K562 (cell line): ENCODE data around the gene TPD52L1. TPM values are rescaled to one million over a fixed set of nuclear protein-coding genes. Genes with fewer than 3 reads are reported as not detected.
A peak's percentile ranks its signal among the peaks of the same experiment; 100 is the strongest.

Experiments used
- ADNP ChIP-seq: fragments of 200-800 bp; sonication (Bioruptor generic); IDR thresholded peaks from 2 replicates; pipeline ENCODE4 v1.6.1; 2016; ENCODE audit warnings: missing genetic modification characterization, missing compliant biosample characterization
- ASH1L ChIP-seq: fragments of 450-650 bp; IDR thresholded peaks from 2 replicates; pipeline ENCODE4 v1.6.1; 2018; ENCODE audit warnings: borderline replicate concordance, mild to moderate bottlenecking, low read depth; ENCODE audit not compliant: partially characterized antibody
- ZMIZ1 ChIP-seq, 2 experiments: fragments of 150-350 bp in 1 of 2; IDR thresholded peaks; 2 replicates each; pipeline ENCODE4 v1.6.1; 2012 to 2016; ENCODE audit warnings: low read depth in 2 of 2, low read length in 2 of 2, mild to moderate bottlenecking in 1 of 2, moderate library complexity in 1 of 2
- ZNF143 ChIP-seq: sonication (generic); formaldehyde crosslinking; IDR thresholded peaks from 2 replicates; pipeline ENCODE4 v1.9.0; 2022; ENCODE audit warnings: mild to moderate bottlenecking, missing genetic modification reagents
- ZNF395 ChIP-seq: fragments of 200-800 bp; sonication (Bioruptor generic); IDR thresholded peaks from 2 replicates; pipeline ENCODE4 v1.6.1; 2017; ENCODE audit warnings: missing genetic modification characterization, missing compliant biosample characterization
- ZNF699 ChIP-seq: fragments of 250-450 bp; sonication (Bioruptor Pico); IDR thresholded peaks from 2 replicates; pipeline ENCODE4 v1.8.0; 2021; ENCODE audit warnings: mild to moderate bottlenecking, moderate library complexity; ENCODE audit not compliant: insufficient replicate concordance
- ZNF707 ChIP-seq: fragments of 250-450 bp; sonication (Bioruptor Pico); conservative IDR thresholded peaks from 2 replicates; pipeline ENCODE4 v1.8.0; 2022; ENCODE audit warnings: inconsistent platforms, mild to moderate bottlenecking, moderate library complexity
- ZNF830 ChIP-seq: fragments of 250-450 bp; sonication (Bioruptor Pico); IDR thresholded peaks from 2 replicates; pipeline ENCODE4 v1.5.0; 2021; ENCODE audit warnings: mild to moderate bottlenecking
- polyA plus RNA-seq, 8 experiments: library from polyadenylated mRNA; depleted of rRNA in 4 of 8; stranded (reverse) in 5 of 8; unstranded in 3 of 8; fragments of >200 nt; fragmentation: Nextera tagmentation in 2 of 8; fragmentation: Illumina TruSeq in 1 of 8; extraction: Ambion mirVana in 2 of 8; extraction: Trizol in 1 of 8; gene quantifications; 2 replicates each; pipeline versions ENCODE4 v1.2.1 to v1.2.3, GENCODE V29; 2011 to 2014; ENCODE audit warnings: inconsistent platforms in 1 of 8, missing spikeins in 1 of 8
- total RNA-seq, 7 experiments: library from RNA; depleted of rRNA in 6 of 7; stranded (reverse); fragments of >200 nt in 6 of 7; fragmentation: Illumina TruSeq in 2 of 7; extraction: Trizol in 2 of 7; gene quantifications; 2 replicates each; pipeline versions ENCODE4 v1.2.1 to v1.2.3, GENCODE V29; 2011 to 2021; ENCODE audit warnings: low replicate concordance in 1 of 7
- TF ChIP-seq, protein P1 (sequence below): fragments of 200-800 bp; sonication (Bioruptor generic); IDR thresholded peaks from 2 replicates; pipeline ENCODE4 v1.6.1; 2016; ENCODE audit warnings: missing genetic modification characterization, missing compliant biosample characterization
- TF ChIP-seq, protein P2 (sequence below): sonication (generic); formaldehyde crosslinking; IDR thresholded peaks from 2 replicates; pipeline ENCODE4 v1.8.0; 2023; ENCODE audit warnings: missing genetic modification reagents, mild to moderate bottlenecking, borderline replicate concordance

Gene TPD52L1
- total and polyA plus RNA-seq, 9 of the 15 experiments (the other 6 are each of a cell fraction or from before 2014, with no cell fraction given): 12.9 to 149 (median 75.7) TPM

GRCh38 chr6:125154118-125154760 is 666 bp downstream of the TPD52L1 start (continued):
- no peak for TF ChIP-seq ZNF699
- TF ChIP-seq ZMIZ1 (IDR thresholded peaks at IDR 0.05; ENCODE audit: low read depth in 2 of 2, low read length in 2 of 2): no peak
- TF ChIP-seq, protein P1, sequence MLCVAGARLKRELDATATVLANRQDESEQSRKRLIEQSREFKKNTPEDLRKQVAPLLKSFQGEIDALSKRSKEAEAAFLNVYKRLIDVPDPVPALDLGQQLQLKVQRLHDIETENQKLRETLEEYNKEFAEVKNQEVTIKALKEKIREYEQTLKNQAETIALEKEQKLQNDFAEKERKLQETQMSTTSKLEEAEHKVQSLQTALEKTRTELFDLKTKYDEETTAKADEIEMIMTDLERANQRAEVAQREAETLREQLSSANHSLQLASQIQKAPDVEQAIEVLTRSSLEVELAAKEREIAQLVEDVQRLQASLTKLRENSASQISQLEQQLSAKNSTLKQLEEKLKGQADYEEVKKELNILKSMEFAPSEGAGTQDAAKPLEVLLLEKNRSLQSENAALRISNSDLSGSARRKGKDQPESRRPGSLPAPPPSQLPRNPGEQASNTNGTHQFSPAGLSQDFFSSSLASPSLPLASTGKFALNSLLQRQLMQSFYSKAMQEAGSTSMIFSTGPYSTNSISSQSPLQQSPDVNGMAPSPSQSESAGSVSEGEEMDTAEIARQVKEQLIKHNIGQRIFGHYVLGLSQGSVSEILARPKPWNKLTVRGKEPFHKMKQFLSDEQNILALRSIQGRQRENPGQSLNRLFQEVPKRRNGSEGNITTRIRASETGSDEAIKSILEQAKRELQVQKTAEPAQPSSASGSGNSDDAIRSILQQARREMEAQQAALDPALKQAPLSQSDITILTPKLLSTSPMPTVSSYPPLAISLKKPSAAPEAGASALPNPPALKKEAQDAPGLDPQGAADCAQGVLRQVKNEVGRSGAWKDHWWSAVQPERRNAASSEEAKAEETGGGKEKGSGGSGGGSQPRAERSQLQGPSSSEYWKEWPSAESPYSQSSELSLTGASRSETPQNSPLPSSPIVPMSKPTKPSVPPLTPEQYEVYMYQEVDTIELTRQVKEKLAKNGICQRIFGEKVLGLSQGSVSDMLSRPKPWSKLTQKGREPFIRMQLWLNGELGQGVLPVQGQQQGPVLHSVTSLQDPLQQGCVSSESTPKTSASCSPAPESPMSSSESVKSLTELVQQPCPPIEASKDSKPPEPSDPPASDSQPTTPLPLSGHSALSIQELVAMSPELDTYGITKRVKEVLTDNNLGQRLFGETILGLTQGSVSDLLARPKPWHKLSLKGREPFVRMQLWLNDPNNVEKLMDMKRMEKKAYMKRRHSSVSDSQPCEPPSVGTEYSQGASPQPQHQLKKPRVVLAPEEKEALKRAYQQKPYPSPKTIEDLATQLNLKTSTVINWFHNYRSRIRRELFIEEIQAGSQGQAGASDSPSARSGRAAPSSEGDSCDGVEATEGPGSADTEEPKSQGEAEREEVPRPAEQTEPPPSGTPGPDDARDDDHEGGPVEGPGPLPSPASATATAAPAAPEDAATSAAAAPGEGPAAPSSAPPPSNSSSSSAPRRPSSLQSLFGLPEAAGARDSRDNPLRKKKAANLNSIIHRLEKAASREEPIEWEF (CRISPR knock-in tag): no peak
- TF ChIP-seq ZNF143: no peak
- TF ChIP-seq, protein P2, sequence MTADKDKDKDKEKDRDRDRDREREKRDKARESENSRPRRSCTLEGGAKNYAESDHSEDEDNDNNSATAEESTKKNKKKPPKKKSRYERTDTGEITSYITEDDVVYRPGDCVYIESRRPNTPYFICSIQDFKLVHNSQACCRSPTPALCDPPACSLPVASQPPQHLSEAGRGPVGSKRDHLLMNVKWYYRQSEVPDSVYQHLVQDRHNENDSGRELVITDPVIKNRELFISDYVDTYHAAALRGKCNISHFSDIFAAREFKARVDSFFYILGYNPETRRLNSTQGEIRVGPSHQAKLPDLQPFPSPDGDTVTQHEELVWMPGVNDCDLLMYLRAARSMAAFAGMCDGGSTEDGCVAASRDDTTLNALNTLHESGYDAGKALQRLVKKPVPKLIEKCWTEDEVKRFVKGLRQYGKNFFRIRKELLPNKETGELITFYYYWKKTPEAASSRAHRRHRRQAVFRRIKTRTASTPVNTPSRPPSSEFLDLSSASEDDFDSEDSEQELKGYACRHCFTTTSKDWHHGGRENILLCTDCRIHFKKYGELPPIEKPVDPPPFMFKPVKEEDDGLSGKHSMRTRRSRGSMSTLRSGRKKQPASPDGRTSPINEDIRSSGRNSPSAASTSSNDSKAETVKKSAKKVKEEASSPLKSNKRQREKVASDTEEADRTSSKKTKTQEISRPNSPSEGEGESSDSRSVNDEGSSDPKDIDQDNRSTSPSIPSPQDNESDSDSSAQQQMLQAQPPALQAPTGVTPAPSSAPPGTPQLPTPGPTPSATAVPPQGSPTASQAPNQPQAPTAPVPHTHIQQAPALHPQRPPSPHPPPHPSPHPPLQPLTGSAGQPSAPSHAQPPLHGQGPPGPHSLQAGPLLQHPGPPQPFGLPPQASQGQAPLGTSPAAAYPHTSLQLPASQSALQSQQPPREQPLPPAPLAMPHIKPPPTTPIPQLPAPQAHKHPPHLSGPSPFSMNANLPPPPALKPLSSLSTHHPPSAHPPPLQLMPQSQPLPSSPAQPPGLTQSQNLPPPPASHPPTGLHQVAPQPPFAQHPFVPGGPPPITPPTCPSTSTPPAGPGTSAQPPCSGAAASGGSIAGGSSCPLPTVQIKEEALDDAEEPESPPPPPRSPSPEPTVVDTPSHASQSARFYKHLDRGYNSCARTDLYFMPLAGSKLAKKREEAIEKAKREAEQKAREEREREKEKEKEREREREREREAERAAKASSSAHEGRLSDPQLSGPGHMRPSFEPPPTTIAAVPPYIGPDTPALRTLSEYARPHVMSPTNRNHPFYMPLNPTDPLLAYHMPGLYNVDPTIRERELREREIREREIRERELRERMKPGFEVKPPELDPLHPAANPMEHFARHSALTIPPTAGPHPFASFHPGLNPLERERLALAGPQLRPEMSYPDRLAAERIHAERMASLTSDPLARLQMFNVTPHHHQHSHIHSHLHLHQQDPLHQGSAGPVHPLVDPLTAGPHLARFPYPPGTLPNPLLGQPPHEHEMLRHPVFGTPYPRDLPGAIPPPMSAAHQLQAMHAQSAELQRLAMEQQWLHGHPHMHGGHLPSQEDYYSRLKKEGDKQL (CRISPR knock-in tag): peak; percentile 11; the same call in 1 of the 2 replicates
- TF ChIP-seq ADNP (tag): no peak
- TF ChIP-seq ZNF707 (CRISPR knock-in tag): no peak
- TF ChIP-seq ZNF830 (CRISPR knock-in tag): no peak
- TF ChIP-seq ASH1L: no peak
- peak; percentile 52; the same call in 1 of the 2 replicates for TF ChIP-seq ZNF395
